SU-DHL-6 (cell line): ENCODE measurements around the gene TAF9.

Experiments used
- H2AFZ ChIP-seq: fragments of 200-600 bp; sonication (generic); 2 replicates; pipeline ENCODE4 v1.6.1; 2014; ENCODE audit warnings: low read depth, mild to moderate bottlenecking, moderate library complexity, mixed read lengths, antibody characterized with exemption, low read length; ENCODE audit not compliant: severe bottlenecking
- H3F3A ChIP-seq: fragments of 200-600 bp; shearing (Covaris generic); 2 replicates; pipeline ENCODE4 v1.6.0; 2016; ENCODE audit warnings: antibody characterized with exemption, mild to moderate bottlenecking; ENCODE audit not compliant: insufficient read depth
- H3K27ac ChIP-seq: fragments of 200-600 bp; sonication (generic); 2 replicates; pipeline ENCODE4 v1.5.1; 2016; ENCODE audit warnings: low read depth, mild to moderate bottlenecking, low read length, moderate library complexity, mixed read lengths
- H3K27me3 ChIP-seq: fragments of 200-600 bp; sonication (generic), shearing (Covaris generic); 2 replicates; pipeline ENCODE4 v1.6.0; 2014; ENCODE audit warnings: mild to moderate bottlenecking, low read length
- H3K36me3 ChIP-seq: fragments of 200-600 bp; sonication (generic); 2 replicates; pipeline ENCODE4 v1.6.1; 2014; ENCODE audit warnings: mild to moderate bottlenecking, low read length, mixed read lengths
- H3K4me2 ChIP-seq: fragments of 300-600, 200-600 bp; shearing (Covaris generic), sonication (generic); 2 replicates; pipeline ENCODE4 v1.6.0; 2014; ENCODE audit warnings: low read length, low read depth, mild to moderate bottlenecking; ENCODE audit not compliant: poor library complexity, severe bottlenecking
- H3K4me3 ChIP-seq: fragments of 200-600 bp; sonication (generic); 2 replicates; pipeline ENCODE4 v1.5.1; 2014; ENCODE audit warnings: antibody characterized with exemption, low read length, mild to moderate bottlenecking, mixed read lengths; ENCODE audit not compliant: insufficient read depth, poor library complexity, severe bottlenecking
- H3K79me2 ChIP-seq: fragments of 200-600 bp; sonication (generic); 2 replicates; pipeline ENCODE4 v1.6.1; 2014; ENCODE audit warnings: mild to moderate bottlenecking, low read length, moderate library complexity; ENCODE audit not compliant: insufficient read depth
- H3K9ac ChIP-seq: fragments of 200-600 bp; sonication (generic); 2 replicates; pipeline ENCODE4 v1.7.0; 2014; ENCODE audit warnings: mild to moderate bottlenecking, low read length
- H3K9me2 ChIP-seq: fragments of 200-600 bp; sonication (generic); replicated peaks from 2 replicates; pipeline ENCODE4 v1.6.1; 2014; ENCODE audit warnings: low read length; ENCODE audit not compliant: insufficient read depth
- H3K9me3 ChIP-seq: fragments of 200-600 bp; sonication (generic); 2 replicates; pipeline ENCODE4 v1.6.1; 2014; ENCODE audit warnings: low read length, mixed read lengths; ENCODE audit not compliant: insufficient read depth
- H4K20me1 ChIP-seq: fragments of 200-600 bp; sonication (generic); 2 replicates; pipeline ENCODE4 v1.6.1; 2014; ENCODE audit warnings: low read depth, mild to moderate bottlenecking, antibody characterized with exemption, low read length, moderate library complexity, mixed read lengths
- CTCF ChIP-seq: fragments of 200-600 bp; sonication (generic); IDR thresholded peaks from one replicate; pipeline ENCODE4 v1.5.1; 2017; ENCODE audit warnings: antibody characterized with exemption, mild to moderate bottlenecking, low read length, moderate library complexity; ENCODE audit not compliant: insufficient read depth, poor library complexity, severe bottlenecking
- EZH2phosphoT487 ChIP-seq: fragments of 200-600 bp; sonication (generic), shearing (Covaris generic); conservative IDR thresholded peaks from 2 replicates; pipeline ENCODE4 v1.6.1; 2018; ENCODE audit warnings: mild to moderate bottlenecking, antibody characterized with exemption, low read length, moderate library complexity, mixed read lengths

The TAF9 gene

GRCh38 chr5:69416180-69416579, 46.9 kb upstream of the TAF9 start:
- H2AFZ ChIP-seq: no peak overlapping the region
- no peak overlapping the region for H3K4me2 ChIP-seq
- H3K79me2 ChIP-seq: no peaks in the 10 kb centered on the region
- no peak overlapping the region for H3K27ac ChIP-seq
- no peaks in the 10 kb centered on the region for H3K9me2 ChIP-seq
- no peak overlapping the region for H3K9ac ChIP-seq
- H4K20me1 ChIP-seq: no peaks in the 10 kb centered on the region
- H3K4me3 ChIP-seq: no peak overlapping the region
- H3K27me3 ChIP-seq: no peaks in the 10 kb centered on the region
- H3K36me3 ChIP-seq: peaks cover 11% of the 10 kb centered on the region; the same call in 1 of the 2 replicates
- no peaks in the 10 kb centered on the region for H3K9me3 ChIP-seq
- H3F3A ChIP-seq: 0 out of 2 replicates have a peak, but pooled peaks cover 3% of the 10 kb centered on the region
- no peak for TF ChIP-seq CTCF
- no peak for TF ChIP-seq EZH2phosphoT487

GRCh38 chr5:69415584-69415958, 46.3 kb upstream of the TAF9 start:
- Histone ChIP-seq H3K27me3 (no peaks in the 10 kb centered on the region), H3K9ac (no peak overlapping the region), H3K27ac (no peak overlapping the region), H3K4me3 (no peak overlapping the region), H4K20me1 (no peaks in the 10 kb centered on the region), H2AFZ (no peak overlapping the region), H3K36me3 (peaks cover 11% of the 10 kb centered on the region; the same call in 1 of the 2 replicates), H3K4me2 (no peak overlapping the region), H3F3A (0 out of 2 replicates have a peak, but pooled peaks cover 3% of the 10 kb centered on the region), H3K79me2 (no peaks in the 10 kb centered on the region), H3K9me2 (no peaks in the 10 kb centered on the region), H3K9me3 (no peaks in the 10 kb centered on the region)
- no peak for TF ChIP-seq EZH2phosphoT487
- no peak for TF ChIP-seq CTCF

GRCh38 chr5:69414885-69415583, 45.7 kb upstream of the TAF9 start, which contains the start of gene MARVELD2:
MARVELD2 (plus strand) TSS chr5:69415116; CDS start chr5:69419386, 4,270 bp downstream.
- no peaks in the 10 kb centered on the region for H4K20me1 ChIP-seq
- peaks cover 16% of the 10 kb centered on the region; the same call in 1 of the 2 replicates for H3K36me3 ChIP-seq
- no peak for TF ChIP-seq CTCF
- TF ChIP-seq EZH2phosphoT487: no peak
- no peaks in the 10 kb centered on the region for H3K27me3 ChIP-seq
- H3F3A ChIP-seq: 0 out of 2 replicates have a peak, but pooled peaks cover 3% of the 10 kb centered on the region
- no peaks in the 10 kb centered on the region for H3K9me3 ChIP-seq
- H2AFZ ChIP-seq: no peak within 1 kb of the TSS
- no peak within 1 kb of the TSS for H3K4me3 ChIP-seq
- no peak within 1 kb of the TSS for H3K9ac ChIP-seq
- no peaks in the 10 kb centered on the region for H3K9me2 ChIP-seq
- H3K27ac ChIP-seq: no peak within 1 kb of the TSS
- no peak within 1 kb of the TSS for H3K4me2 ChIP-seq
- no peaks in the 10 kb centered on the region for H3K79me2 ChIP-seq
